NT2/D1 (cell line): ENCODE measurements around the gene SLC9A3.

ENCODE experiments used
- SUZ12 ChIP-seq: IDR thresholded peaks from 2 replicates; pipeline ENCODE4 v1.6.1; 2011; ENCODE audit not compliant: insufficient read length, insufficient read depth; ENCODE audit errors: extremely low read depth
- ZNF274 ChIP-seq: IDR thresholded peaks from 2 replicates; pipeline ENCODE4 v1.6.1; 2011; ENCODE audit warnings: mild to moderate bottlenecking, low read depth, low read length

GRCh38 chr5:478982-479535 lies 45.2 kb downstream of the SLC9A3 start:
- no peak for TF ChIP-seq ZNF274
- TF ChIP-seq SUZ12 = no peak
